OCI-LY7 (cell line): Measurements from ENCODE around the gene NEU2. TPM values are rescaled to one million over a fixed set of nuclear protein-coding genes. Genes with fewer than 3 reads are reported as not detected.

ENCODE experiments used
- BruUV-seq: library from RNA; stranded (reverse); fragments of 400-500 nt; replicated peaks from 2 replicates; lab custom pipeline; 2021; lab: Mats Ljungman, UMichigan
- CTCF ChIA-PET: fragments of 300-600 bp; sonication (Branson Sonifier 250); formaldehyde crosslinking; loops from one replicate; lab custom pipeline; 2022; ENCODE audit warnings: antibody characterized with exemption; ENCODE audit not compliant: unreplicated experiment; lab: Charles Lee
- POLR2A ChIA-PET: fragments of 300-600 bp; sonication (Branson Sonifier 250); formaldehyde crosslinking; loops from one replicate; lab custom pipeline; 2022; ENCODE audit warnings: antibody characterized with exemption; lab: Charles Lee
- DNase-seq: peaks from one replicate; pipeline ENCODE4 v3.0.0-alpha.2; 2015; ENCODE audit warnings: low spot score
- H2AFZ ChIP-seq: fragments of 200-600 bp; sonication (generic), shearing (Covaris generic); 2 replicates; pipeline ENCODE4 v1.6.1; 2014; ENCODE audit warnings: mild to moderate bottlenecking, antibody characterized with exemption, low read length, moderate library complexity
- H3K27ac ChIP-seq: fragments of 200-600 bp; sonication (generic); 2 replicates; pipeline ENCODE4 v1.5.1; 2014; ENCODE audit warnings: mixed run types, low read depth, mild to moderate bottlenecking, moderate library complexity, low read length, inconsistent platforms; ENCODE audit not compliant: poor library complexity, severe bottlenecking
- H3K36me3 ChIP-seq: fragments of 200-600 bp; sonication (generic); 2 replicates; pipeline ENCODE4 v1.6.1; 2014; ENCODE audit warnings: mild to moderate bottlenecking, antibody characterized with exemption, low read length, moderate library complexity, mixed read lengths; ENCODE audit not compliant: insufficient read depth
- H3K4me1 ChIP-seq: fragments of 200-600 bp; sonication (generic); 2 replicates; pipeline ENCODE4 v1.5.1; 2014; ENCODE audit warnings: mild to moderate bottlenecking, low read length; ENCODE audit not compliant: insufficient read depth, poor library complexity, severe bottlenecking
- H3K4me2 ChIP-seq: fragments of 200-600 bp; sonication (generic); 2 replicates; pipeline ENCODE4 v1.6.1; 2014; ENCODE audit warnings: mild to moderate bottlenecking, low read length
- H3K4me3 ChIP-seq: fragments of 200-600 bp; sonication (generic); 2 replicates; pipeline ENCODE4 v1.5.1; 2014; ENCODE audit warnings: mild to moderate bottlenecking, low read depth, low read length; ENCODE audit not compliant: poor library complexity, severe bottlenecking
- H3K79me2 ChIP-seq: fragments of 200-600 bp; sonication (generic); 2 replicates; pipeline ENCODE4 v1.6.1; 2016; ENCODE audit warnings: low read depth, mild to moderate bottlenecking, low read length, moderate library complexity, mixed read lengths; ENCODE audit not compliant: insufficient read depth
- H3K9me2 ChIP-seq: fragments of 200-600 bp; sonication (generic); 2 replicates; pipeline ENCODE4 v1.6.1; 2016; ENCODE audit warnings: mild to moderate bottlenecking, low read length, mixed read lengths; ENCODE audit not compliant: insufficient read depth
- H3K9me3 ChIP-seq: fragments of 200-600 bp; sonication (generic); 2 replicates; pipeline ENCODE4 v1.6.1; 2014; ENCODE audit warnings: mild to moderate bottlenecking, mixed run types, low read length, mixed read lengths
- H4K20me1 ChIP-seq: fragments of 200-600 bp; sonication (generic); 2 replicates; pipeline ENCODE4 v1.6.1; 2014; ENCODE audit warnings: mild to moderate bottlenecking, antibody characterized with exemption, low read length, moderate library complexity, mixed read lengths; ENCODE audit not compliant: insufficient read depth
- EZH2phosphoT487 ChIP-seq: fragments of 200-600 bp; sonication (generic); IDR thresholded peaks from 2 replicates; pipeline ENCODE4 v1.6.1; 2018; ENCODE audit warnings: low read depth, borderline replicate concordance, mild to moderate bottlenecking, mixed run types, antibody characterized with exemption, low read length, moderate library complexity, mixed read lengths
- intact Hi-C: fragments of 100-400 bp; cut with micrococcal nuclease; formaldehyde crosslinking; loops from one replicate; pipeline ENCODE4 v1.10.0; 2022; ENCODE audit not compliant: unreplicated experiment
- total RNA-seq, 2 experiments: library from RNA; depleted of rRNA in 1 of 2; stranded (reverse); fragments of >200 nt in 1 of 2; shearing (Covaris generic) in 1 of 2; gene quantifications; 2 replicates each; pipeline ENCODE4 v1.2.3, GENCODE V29; 2014 to 2022
- TF ChIP-seq, protein P1 (sequence below): fragments of 200-600 bp; sonication (generic); conservative IDR thresholded peaks from 2 replicates; pipeline ENCODE4 v1.5.1; 2014; ENCODE audit warnings: mild to moderate bottlenecking, antibody characterized with exemption, low read length, moderate library complexity, mixed read lengths

NEU2 gene
- total RNA-seq, 2 experiments from 2014 or later, result not detected

DNA sequence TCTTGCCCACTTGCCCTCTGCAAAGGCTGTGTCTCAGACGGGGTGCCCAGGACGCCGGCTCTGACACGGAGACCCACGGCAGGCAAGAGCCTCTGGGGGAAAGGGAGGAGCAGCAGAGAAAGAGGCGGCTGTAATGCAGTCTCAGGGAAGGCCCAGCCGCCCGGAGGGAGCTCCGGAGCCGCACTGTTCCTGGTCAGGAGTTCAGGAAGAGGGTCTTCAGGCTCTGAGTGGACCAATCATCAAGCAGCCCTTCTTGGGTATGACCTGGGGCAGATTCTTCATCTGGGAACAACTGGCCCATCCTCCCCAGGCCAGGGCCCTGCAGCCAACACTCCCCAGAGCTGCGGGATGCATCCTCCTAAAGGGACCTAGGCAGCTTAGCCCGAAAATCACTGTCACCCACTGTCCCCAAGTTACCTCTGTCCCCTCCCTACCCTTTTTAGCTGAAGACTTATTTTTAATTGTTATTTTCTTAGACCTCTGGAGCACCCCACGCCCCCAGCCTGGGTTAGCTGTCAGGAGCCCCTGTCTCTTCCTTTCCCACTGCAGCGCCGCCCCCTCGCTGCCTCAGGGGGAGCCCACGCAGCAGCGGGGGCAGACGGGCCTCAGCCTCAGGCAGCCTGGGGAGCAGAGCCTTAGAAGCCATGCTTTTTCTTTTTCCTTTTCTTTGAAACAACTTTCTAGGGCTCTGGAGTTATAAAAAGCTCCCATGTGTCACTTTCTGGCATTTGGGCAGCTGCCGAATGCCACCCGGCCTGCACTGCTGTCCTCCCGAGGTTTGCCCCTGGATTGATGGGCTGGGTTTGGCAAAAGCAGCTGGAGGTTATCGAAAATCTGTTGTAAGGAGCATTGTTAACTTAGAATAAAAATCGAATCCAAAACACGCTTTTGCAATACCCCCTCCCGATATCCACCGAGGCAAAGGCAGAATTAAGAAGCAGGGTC is 644 bp upstream of the NEU2 start:
- Histone ChIP-seq H3K36me3 (no peaks in the 10 kb centered on the region), H4K20me1 (no peaks in the 10 kb centered on the region), H3K79me2 (no peaks in the 10 kb centered on the region), H3K4me3 (no peak overlapping the region), H3K9me2 (no peaks in the 10 kb centered on the region), H3K27ac (no peak overlapping the region), H3K4me2 (no peak overlapping the region), H2AFZ (no peak overlapping the region), H3K4me1 (no peaks in the 10 kb centered on the region), H3K9me3 (no peaks in the 10 kb centered on the region)
- intact Hi-C loops, result no loop called here
- CTCF ChIA-PET, result interaction anchor here (0.6 to 1.1 kb wide), 2 partner anchors 152 to 295 kb away, joined by 3 read pairs; no protein-coding TSS in a partner anchor
- no TSS peak for BruUV-seq
- no peak for DNase-seq
- POLR2A ChIA-PET, result no interaction called here
- no peak for TF ChIP-seq EZH2phosphoT487
- TF ChIP-seq, protein P1, sequence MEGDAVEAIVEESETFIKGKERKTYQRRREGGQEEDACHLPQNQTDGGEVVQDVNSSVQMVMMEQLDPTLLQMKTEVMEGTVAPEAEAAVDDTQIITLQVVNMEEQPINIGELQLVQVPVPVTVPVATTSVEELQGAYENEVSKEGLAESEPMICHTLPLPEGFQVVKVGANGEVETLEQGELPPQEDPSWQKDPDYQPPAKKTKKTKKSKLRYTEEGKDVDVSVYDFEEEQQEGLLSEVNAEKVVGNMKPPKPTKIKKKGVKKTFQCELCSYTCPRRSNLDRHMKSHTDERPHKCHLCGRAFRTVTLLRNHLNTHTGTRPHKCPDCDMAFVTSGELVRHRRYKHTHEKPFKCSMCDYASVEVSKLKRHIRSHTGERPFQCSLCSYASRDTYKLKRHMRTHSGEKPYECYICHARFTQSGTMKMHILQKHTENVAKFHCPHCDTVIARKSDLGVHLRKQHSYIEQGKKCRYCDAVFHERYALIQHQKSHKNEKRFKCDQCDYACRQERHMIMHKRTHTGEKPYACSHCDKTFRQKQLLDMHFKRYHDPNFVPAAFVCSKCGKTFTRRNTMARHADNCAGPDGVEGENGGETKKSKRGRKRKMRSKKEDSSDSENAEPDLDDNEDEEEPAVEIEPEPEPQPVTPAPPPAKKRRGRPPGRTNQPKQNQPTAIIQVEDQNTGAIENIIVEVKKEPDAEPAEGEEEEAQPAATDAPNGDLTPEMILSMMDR, result 0 out of 2 replicates have a peak, but pooled peaks have one; percentile 15

DNA sequence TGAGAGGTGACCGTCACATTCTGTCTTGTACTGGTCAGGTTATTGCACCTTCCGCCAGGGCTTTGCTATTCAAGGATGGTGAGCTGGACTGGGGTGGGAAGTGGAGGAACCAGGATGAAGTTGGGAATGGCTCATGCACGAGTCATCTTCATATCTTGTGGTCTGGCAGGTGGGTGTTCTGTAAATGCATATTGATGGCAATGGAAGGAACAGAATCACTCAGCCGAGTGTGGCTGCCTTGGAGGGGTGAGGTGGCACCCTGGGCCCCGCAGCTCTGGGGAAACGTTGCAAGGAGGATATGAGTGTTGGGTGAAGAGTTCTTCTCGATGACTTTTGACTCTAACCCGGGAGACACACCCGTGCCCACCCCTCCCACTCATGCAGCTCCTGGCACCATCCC is 1.2 kb downstream of the NEU2 start:
- BruUV-seq, result no TSS peak
- Histone ChIP-seq H4K20me1 (no peaks in the 10 kb centered on the region), H3K4me1 (no peaks in the 10 kb centered on the region), H3K9me3 (no peaks in the 10 kb centered on the region), H2AFZ (no peak overlapping the region), H3K4me3 (no peak overlapping the region), H3K36me3 (no peaks in the 10 kb centered on the region), H3K4me2 (no peak overlapping the region), H3K27ac (no peak overlapping the region), H3K79me2 (no peaks in the 10 kb centered on the region), H3K9me2 (no peaks in the 10 kb centered on the region)
- intact Hi-C loops, result no loop called here
- TF ChIP-seq EZH2phosphoT487, result no peak
- TF ChIP-seq, protein P1, result no peak
- ChIA-PET POLR2A (interaction anchor here (0.6 to 1.1 kb wide), 2 partner anchors 20 to 166 kb away, joined by 3 read pairs; partner anchors contain the start of gene NGEF), CTCF (no interaction called here)
- no peak for DNase-seq
